Rectal smooth muscle tissue (tissue), 1 donor: ENCODE results near the gene WNK4.
"Not testable (repeated sequence)": the region's sequence is repeated elsewhere in the genome, so short reads cannot be mapped to it uniquely, and the experiment has no call there.

ENCODE experiments used
- H3K27ac ChIP-seq: one replicate; pipeline ENCODE4 v1.7.0; 2013; ENCODE audit warnings: low read depth, low read length, inconsistent platforms
- H3K27me3 ChIP-seq: one replicate; pipeline ENCODE4 v1.7.0; 2013; ENCODE audit warnings: low read length; ENCODE audit not compliant: control insufficient read depth, insufficient read depth
- H3K36me3 ChIP-seq: one replicate; pipeline ENCODE4 v1.7.0; 2013; ENCODE audit warnings: low read length; ENCODE audit not compliant: control insufficient read depth, insufficient read depth
- H3K4me1 ChIP-seq: one replicate; pipeline ENCODE4 v1.7.0; 2013; ENCODE audit warnings: low read length; ENCODE audit not compliant: control insufficient read depth, insufficient read depth
- H3K4me3 ChIP-seq: one replicate; pipeline ENCODE4 v1.7.0; 2013; ENCODE audit warnings: low read length
- H3K9ac ChIP-seq: one replicate; pipeline ENCODE4 v1.7.0; 2013; ENCODE audit warnings: low read length

Gene WNK4

GRCh38 chr17:42754782-42755181, 25.6 kb upstream of the WNK4 start:
- no peak overlapping the region for H3K4me3 ChIP-seq

GRCh38 chr17:42759982-42760651, 20.3 kb upstream of the WNK4 start:
- Histone ChIP-seq H3K4me1 (no peaks in the 10 kb centered on the region), H3K4me3 (peak overlapping the region; percentile 60), H3K9ac (no peak overlapping the region), H3K27me3 (peaks cover 11% of the 10 kb centered on the region), H3K27ac (no peak overlapping the region), H3K36me3 (no peaks in the 10 kb centered on the region)

More at GRCh38 chr17:42754782-42755181, 25.6 kb upstream of the WNK4 start:
- H3K27ac ChIP-seq: no peak overlapping the region
- H3K9ac ChIP-seq: no peak overlapping the region
- no peaks in the 10 kb centered on the region for H3K36me3 ChIP-seq
- no peaks in the 10 kb centered on the region for H3K4me1 ChIP-seq
- H3K27me3 ChIP-seq: no peaks in the 10 kb centered on the region

DNA sequence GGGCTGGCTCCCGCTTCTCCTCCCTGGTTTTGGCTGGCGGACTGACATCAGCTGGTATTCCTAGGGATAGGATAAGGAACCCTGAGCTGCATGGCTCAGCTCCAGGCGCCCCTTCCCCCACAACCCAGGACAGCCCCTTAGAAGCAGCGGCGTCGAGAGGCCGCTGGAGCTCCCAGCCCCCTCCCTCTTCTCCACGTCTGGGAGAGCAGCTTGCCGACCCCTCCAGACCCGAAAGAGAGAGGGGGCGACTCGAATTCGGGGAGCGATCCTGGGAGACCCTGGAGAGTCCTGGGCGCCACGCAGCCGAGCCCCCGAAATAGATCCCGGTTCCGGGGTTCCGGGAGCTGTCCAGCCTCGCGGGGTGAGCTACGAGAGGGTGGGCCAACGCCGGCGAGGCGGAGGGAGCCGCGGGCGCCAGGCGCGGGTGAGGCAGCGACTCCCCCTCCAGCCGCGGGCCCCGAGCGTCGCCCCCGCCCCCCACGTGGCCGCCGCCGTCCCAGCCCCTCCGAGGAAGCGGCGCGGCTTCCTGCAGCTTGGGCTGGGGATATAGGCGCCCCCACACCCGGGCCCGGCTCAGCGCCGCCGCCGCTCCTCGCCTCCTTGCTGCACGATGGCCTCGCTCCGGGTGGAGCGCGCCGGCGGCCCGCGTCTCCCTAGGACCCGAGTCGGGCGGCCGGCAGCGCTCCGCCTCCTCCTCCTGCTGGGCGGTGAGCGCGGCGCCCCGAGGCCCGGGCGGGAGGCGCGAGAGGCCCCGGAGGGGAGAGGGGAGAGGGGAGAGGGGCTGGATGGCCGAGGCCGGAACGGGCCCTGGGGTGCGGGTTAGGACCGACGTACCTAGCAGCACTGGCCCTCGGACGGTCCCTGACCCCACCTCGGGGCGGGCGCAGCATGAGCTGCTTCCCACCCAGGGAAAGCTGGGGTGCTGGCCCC, 19.5 kb upstream of the WNK4 start, which contains the start of gene RAMP2:
Gene RAMP2 (plus strand): TSS at position 576 of the 930 bp plus-strand sequence. CDS start 35 bp downstream, at position 611.
- peaks cover 11% of the 10 kb centered on the region for H3K27me3 ChIP-seq
- H3K9ac ChIP-seq: no peak within 1 kb of the TSS
- H3K4me3 ChIP-seq: peak within 1 kb of the TSS; percentile 60
- H3K36me3 ChIP-seq: no peaks in the 10 kb centered on the region
- no peaks in the 10 kb centered on the region for H3K4me1 ChIP-seq
- no peak within 1 kb of the TSS for H3K27ac ChIP-seq

DNA sequence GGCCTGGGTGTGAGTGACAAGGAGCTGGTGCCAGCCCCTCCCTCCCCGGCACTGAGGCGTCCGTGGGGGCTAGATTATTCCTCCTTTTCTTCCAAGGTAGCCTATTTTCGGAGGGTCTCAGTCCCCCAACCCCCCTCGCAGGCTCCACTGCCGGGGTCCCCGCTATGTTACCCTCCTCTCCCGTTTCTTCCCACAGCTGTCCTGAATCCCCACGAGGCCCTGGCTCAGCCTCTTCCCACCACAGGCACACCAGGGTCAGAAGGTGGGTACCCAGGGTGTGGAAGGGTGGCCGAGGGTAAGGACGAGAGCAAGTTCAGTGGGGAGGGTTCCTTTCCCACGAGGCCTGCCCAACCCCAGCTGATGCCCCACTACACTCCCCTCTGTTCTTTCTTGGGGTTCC, 18.8 kb upstream of the WNK4 start:
- Histone ChIP-seq H3K27ac (no peak overlapping the region), H3K9ac (no peak overlapping the region)

GRCh38 chr17:42766124-42766523, 14.3 kb upstream of the WNK4 start:
- H3K27ac ChIP-seq: no peak overlapping the region

More for the DNA sequence above, 18.8 kb upstream of the WNK4 start:
- H3K27me3 ChIP-seq: peaks cover 11% of the 10 kb centered on the region
- peak overlapping the region; percentile 60 for H3K4me3 ChIP-seq
- no peaks in the 10 kb centered on the region for H3K36me3 ChIP-seq
- no peaks in the 10 kb centered on the region for H3K4me1 ChIP-seq

DNA sequence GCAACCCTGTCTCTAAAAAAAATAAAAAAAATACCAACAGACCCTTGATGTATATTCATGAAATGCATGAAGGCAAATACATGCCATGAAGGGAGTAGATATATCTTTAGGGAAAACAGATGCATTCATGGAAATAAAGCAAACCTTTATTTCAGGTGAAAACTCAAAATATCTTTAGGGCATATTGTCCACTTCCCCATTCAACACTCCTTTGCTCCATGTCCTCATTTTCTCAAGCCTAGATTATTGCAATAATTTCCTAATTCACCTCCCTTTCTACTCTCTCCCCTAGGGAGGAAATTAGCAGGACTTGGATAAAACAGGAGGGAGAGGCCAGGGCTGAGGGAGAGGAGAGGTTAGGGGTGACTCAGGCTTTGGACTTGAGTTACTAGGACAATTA, 12.9 kb upstream of the WNK4 start:
- H3K9ac ChIP-seq: no peak overlapping the region
- H3K36me3 ChIP-seq: no peaks in the 10 kb centered on the region
- H3K27me3 ChIP-seq: no peaks in the 10 kb centered on the region
- no peak overlapping the region for H3K4me3 ChIP-seq
- H3K27ac ChIP-seq: no peak overlapping the region
- H3K4me1 ChIP-seq: no peaks in the 10 kb centered on the region

More at GRCh38 chr17:42766124-42766523, 14.3 kb upstream of the WNK4 start:
- Histone ChIP-seq H3K36me3 (no peaks in the 10 kb centered on the region), H3K4me1 (no peaks in the 10 kb centered on the region), H3K27me3 (peaks cover 8% of the 10 kb centered on the region), H3K4me3 (no peak overlapping the region), H3K9ac (no peak overlapping the region)

DNA sequence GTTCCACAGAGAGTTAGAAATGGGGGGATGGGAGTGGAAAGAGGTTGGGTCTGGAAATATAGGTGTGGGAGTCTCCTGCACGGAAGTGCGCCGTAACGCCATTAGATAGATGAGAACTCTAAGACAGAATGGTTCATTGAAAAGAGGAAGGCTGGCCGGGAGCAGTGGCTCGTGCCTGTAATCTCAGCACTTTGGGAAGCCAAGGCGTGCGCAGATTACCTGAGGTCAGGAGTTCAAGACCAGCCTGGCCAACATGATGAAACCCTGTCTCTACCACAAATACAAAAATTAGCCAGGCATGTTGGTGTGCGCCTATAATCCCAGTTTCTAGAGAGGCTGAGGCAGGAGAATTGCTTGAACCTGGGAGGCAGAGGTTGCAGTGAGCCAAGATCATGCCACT, 12.4 kb upstream of the WNK4 start:
- not testable (repeated sequence) for H3K27ac ChIP-seq, H3K4me3 ChIP-seq, H3K4me1 ChIP-seq, H3K36me3 ChIP-seq, H3K27me3 ChIP-seq, H3K9ac ChIP-seq

DNA sequence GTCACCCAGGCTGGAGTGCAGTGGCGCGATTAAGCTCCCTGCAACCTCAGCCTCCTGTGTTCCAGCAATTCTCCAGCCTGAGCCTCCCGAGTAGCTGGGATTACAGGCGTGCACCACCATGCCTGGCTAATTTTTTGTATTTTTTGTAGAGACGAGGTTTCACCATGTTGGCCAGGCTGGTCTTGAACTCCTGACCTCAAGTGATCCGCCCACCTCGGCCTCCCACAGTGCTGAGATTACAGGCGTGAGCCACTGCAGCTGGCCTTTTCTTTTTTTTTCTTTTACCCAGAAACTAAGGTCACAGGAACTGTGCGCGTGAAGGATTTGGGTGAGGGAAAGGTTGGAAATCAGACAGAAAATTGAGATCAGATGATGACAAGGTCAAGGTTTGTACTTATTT, 10.4 kb upstream of the WNK4 start:
- H3K27me3 ChIP-seq, H3K4me3 ChIP-seq, H3K9ac ChIP-seq, H3K36me3 ChIP-seq, H3K4me1 ChIP-seq, H3K27ac ChIP-seq: not testable (repeated sequence)

DNA sequence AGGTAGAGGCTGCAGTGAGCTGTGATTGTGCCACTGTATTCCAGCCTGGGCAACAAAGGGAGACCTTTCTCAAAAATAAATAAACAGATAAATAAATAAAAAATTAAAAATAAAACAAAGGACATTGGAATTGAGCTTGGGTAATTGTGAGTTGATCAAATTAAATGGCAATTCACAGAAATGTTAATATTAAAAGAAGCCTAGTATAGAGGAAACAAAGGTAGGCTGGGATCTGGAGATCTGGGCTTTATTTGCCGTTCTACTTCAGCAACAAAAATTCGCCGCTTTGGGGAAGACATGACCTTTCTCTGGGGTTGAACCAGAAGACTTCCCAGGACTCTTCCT, 7.5 kb upstream of the WNK4 start:
- peaks cover 12% of the 10 kb centered on the region for H3K36me3 ChIP-seq

DNA sequence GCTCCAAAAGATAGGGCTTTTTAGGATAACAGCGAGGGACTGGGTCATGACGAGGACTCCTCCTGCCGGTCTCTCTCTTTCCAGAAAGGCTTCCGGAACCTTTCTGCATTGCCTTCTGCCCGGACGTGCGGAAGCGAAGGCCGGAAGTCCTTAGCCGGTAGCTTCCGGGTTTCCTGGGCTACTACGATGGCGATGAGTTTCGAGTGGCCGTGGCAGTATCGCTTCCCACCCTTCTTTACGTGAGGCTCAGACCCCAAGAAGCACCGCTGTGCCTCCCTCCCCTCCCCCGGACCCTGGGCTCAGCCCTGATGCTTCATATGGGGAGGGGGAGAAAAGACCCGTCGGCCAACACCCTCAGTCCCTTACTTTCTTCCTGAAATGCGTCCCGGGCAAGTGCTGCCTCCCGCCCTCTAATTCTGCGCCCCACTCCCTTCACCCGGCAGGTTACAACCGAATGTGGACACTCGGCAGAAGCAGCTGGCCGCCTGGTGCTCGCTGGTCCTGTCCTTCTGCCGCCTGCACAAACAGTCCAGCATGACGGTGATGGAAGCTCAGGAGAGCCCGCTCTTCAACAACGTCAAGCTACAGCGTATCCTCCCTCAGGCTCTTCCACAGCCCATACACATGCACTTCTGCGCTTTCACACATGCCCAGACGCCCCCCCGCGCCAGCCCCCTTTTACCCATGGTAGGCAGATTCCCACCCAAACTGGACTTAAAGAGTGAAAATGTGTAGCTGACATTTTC, 6.9 kb upstream of the WNK4 start, which contains the start of gene VPS25:
Gene VPS25 (plus strand): TSS at position 160 of the 746 bp plus-strand sequence. CDS start 27 bp downstream, at position 187.
- Histone ChIP-seq H3K9ac (peak within 1 kb of the TSS; percentile 95), H3K36me3 (peaks cover 13% of the 10 kb centered on the region), H3K4me1 (peaks cover 4% of the 10 kb centered on the region), H3K4me3 (peak within 1 kb of the TSS; percentile 92), H3K27me3 (no peaks in the 10 kb centered on the region), H3K27ac (peak within 1 kb of the TSS; percentile 63)

More for the DNA sequence above, 7.5 kb upstream of the WNK4 start:
- Histone ChIP-seq H3K4me1 (peaks cover 4% of the 10 kb centered on the region), H3K27me3 (no peaks in the 10 kb centered on the region), H3K9ac (peak overlapping the region; percentile 95), H3K4me3 (peak overlapping the region; percentile 92), H3K27ac (peak overlapping the region; percentile 63)

DNA sequence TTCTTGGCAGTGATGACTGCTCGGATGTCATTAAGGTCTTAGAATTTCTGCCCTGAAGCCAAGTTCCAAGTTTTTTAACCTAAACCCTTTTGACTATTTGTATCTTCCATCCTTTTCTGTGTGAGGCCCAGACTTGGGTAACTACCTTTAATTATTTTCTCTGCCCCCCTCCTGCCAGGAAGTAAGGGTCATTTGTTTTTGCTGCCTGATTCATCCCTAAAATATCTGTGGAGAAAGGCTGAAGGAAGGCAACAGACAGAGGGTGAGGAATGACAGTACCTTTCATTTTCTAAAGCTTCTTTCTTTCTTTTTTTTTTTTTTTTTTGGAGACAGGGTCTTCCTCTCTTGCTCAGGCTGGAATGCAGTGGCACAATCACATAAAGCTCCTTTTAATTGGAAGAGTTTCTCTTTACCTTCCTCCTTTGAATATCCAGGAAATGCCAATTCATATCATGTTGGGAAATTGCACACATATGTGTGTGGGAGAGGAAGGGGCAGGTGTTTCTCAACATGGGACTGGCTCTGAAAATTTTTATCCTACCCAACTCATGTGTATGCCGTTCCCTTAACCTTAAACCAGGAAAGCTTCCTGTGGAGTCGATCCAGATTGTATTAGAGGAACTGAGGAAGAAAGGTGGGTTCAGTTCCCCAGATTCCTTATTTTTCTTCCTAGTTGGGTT, 6.2 kb upstream of the WNK4 start:
- Histone ChIP-seq H3K27ac (no peak overlapping the region), H3K9ac (no peak overlapping the region), H3K4me3 (peak overlapping the region; percentile 92), H3K36me3 (peaks cover 18% of the 10 kb centered on the region), H3K4me1 (peaks cover 4% of the 10 kb centered on the region), H3K27me3 (no peaks in the 10 kb centered on the region)
